AG08396 (cell line): Measurements from ENCODE around the gene NAV3.
"Not testable (repeated sequence)": the region's sequence is repeated elsewhere in the genome, so short reads cannot be mapped to it uniquely, and the experiment has no call there.

Experiments
- DNase-seq: peaks from one replicate; pipeline ENCODE4 v3.0.0; 2012; ENCODE audit warnings: low spot score, mixed read lengths

The NAV3 gene

GRCh38 chr12:78055545-78055944 lies 224.9 kb downstream of the NAV3 start:
- no peak for DNase-seq

GRCh38 chr12:78057075-78057474 lies 226.4 kb downstream of the NAV3 start:
- no peak for DNase-seq

- DNase-seq: peak; percentile 24
These were observed 229.5 kb downstream of the NAV3 start for GRCh38 chr12:78060186-78060585.

- peak; percentile 18 for DNase-seq
These were observed 232.1 kb downstream of the NAV3 start for GRCh38 chr12:78062786-78063185.

GRCh38 chr12:78081590-78082314 lies 251.1 kb downstream of the NAV3 start:
- no peak for DNase-seq

- DNase-seq: peak; percentile 46
These were observed 255.0 kb downstream of the NAV3 start for GRCh38 chr12:78085542-78086182.

GRCh38 chr12:78086553-78087362 lies 256.1 kb downstream of the NAV3 start:
- no peak for DNase-seq

- DNase-seq: no peak
These were observed 256.6 kb downstream of the NAV3 start for GRCh38 chr12:78087363-78087675.

- DNase-seq: peak; percentile 16
These were observed 257.7 kb downstream of the NAV3 start for GRCh38 chr12:78088391-78088832.

- DNase-seq: no peak
These were observed 259.6 kb downstream of the NAV3 start for GRCh38 chr12:78090266-78090665.

- no peak for DNase-seq
These were observed 264.9 kb downstream of the NAV3 start for GRCh38 chr12:78095623-78096022.

- DNase-seq: no peak
These were observed 266.4 kb downstream of the NAV3 start for GRCh38 chr12:78096909-78097597.

- DNase-seq: no peak
These were observed 269.1 kb downstream of the NAV3 start for GRCh38 chr12:78099806-78100205.

- no peak for DNase-seq
These were observed 270.6 kb downstream of the NAV3 start for GRCh38 chr12:78101113-78101876.

GRCh38 chr12:78101946-78102635 lies 271.4 kb downstream of the NAV3 start:
- DNase-seq: no peak

- not testable (repeated sequence) for DNase-seq
These were observed 272.1 kb downstream of the NAV3 start for GRCh38 chr12:78102801-78103200.

- no peak for DNase-seq
These were observed 285.2 kb downstream of the NAV3 start for GRCh38 chr12:78115889-78116288.

- DNase-seq: no peak
These were observed 287.3 kb downstream of the NAV3 start for GRCh38 chr12:78118036-78118435.

GRCh38 chr12:78118486-78118885 lies 287.8 kb downstream of the NAV3 start:
- DNase-seq: no peak

GRCh38 chr12:78119351-78119918 lies 288.7 kb downstream of the NAV3 start:
- no peak for DNase-seq

GRCh38 chr12:78120306-78120705 lies 289.6 kb downstream of the NAV3 start:
- DNase-seq: no peak
